ENCODE data around the gene GNA15. TPM values are rescaled to one million over a fixed set of nuclear protein-coding genes. Genes with fewer than 3 reads are reported as not detected.

Gene GNA15
- total and polyA plus RNA-seq, 8 donors = 0.19 to 3.0 (median 1.3) TPM

GRCh38 chr19:3186891-3187661 is 51.2 kb downstream of the GNA15 start:
- Histone ChIP-seq H3K4me3 (peak overlapping the region; percentile 84 to 100 (median 95)), H3K27ac (no peak overlapping the region), H3K9me3 (no peaks in the 10 kb centered on the region), H3K36me3 (no peaks in the 10 kb centered on the region), H3K4me1 (peaks cover 0 to 11% (median 0%) of the 10 kb centered on the region in 3 donors), H3K27me3 (no peaks in the 10 kb centered on the region)
- DNase-seq = peak in 2 of 6 donors; percentile 31 to 44
- intact Hi-C loops (cut with DNase I) = no loop called here
- 52 to 59% methylated on average over 23 of the region's 23 CpGs for WGBS, 2 donors
- no peak for TF ChIP-seq CTCF (IDR thresholded peaks at IDR 0.05)
- no peak for ATAC-seq
- no peak for FAIRE-seq

GRCh38 chr19:3187662-3188511 is 52.1 kb downstream of the GNA15 start:
- no peaks in the 10 kb centered on the region for H3K9me3 ChIP-seq
- ATAC-seq = no peak
- TF ChIP-seq CTCF (IDR thresholded peaks at IDR 0.05) = no peak
- intact Hi-C loops (cut with DNase I) = no loop called here
- peaks cover 0 to 11% (median 0%) of the 10 kb centered on the region in 3 donors for H3K4me1 ChIP-seq
- H3K36me3 ChIP-seq = no peaks in the 10 kb centered on the region
- no peak overlapping the region for H3K27ac ChIP-seq
- peak in 2 of 6 donors; percentile 22 to 67 for DNase-seq
- H3K27me3 ChIP-seq = no peaks in the 10 kb centered on the region
- FAIRE-seq = no peak
- H3K4me3 ChIP-seq = no peak overlapping the region
- 85 to 89% methylated on average over 36 of the region's 36 CpGs for WGBS, 2 donors

DNA sequence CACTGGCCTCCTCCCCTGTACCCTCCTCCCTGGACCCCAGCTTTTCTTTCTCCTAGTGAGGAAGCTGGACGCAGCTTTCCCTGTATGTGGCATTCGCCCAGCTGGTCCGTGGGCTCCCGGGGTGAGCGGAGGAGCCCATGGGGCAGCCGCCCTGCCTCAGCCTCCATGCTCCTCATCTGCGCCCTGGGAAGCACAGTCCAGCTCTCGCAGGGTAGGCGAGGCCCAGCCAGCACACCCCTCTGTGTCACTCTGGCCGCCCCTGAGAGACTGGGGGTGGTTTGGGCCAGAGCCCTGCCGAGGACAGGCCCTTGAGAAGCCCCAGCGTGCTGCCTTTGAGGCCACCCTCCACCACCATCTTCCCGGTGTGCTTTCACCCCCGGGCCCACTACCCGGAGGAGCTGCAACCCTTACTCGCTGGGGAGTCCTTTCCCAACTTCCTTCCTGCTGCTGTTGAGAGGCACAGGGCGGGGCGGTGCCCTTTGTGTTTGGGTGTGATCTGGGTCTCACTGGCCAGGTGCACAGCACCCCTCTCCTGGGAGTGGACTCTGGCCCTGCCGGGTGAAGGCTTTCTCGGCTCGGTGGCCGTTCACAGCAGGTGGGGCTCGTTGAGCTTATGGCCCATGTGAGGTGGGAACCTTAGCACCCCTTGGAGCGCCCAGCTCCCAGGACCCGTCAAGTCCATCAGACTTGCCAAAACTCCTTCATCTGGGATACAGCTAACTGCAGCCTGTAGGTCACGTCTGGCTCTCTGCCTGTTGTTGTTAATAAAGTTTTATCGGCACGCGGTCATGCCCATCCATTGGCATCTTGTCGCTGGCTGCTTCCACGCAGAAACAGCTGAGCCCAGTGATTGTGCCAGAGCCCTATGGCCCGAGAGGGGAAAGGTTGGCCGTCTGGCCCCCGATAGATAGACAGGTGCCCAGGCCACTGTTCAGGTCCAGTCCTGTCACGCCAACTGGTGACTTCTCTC is 53.1 kb downstream of the GNA15 start:
- no peaks in the 10 kb centered on the region for H3K36me3 ChIP-seq
- ATAC-seq (no peak), FAIRE-seq (no peak), DNase-seq (peak in 2 of 6 donors; percentile 31 to 64)
- H3K27ac ChIP-seq = no peak overlapping the region
- H3K9me3 ChIP-seq = no peaks in the 10 kb centered on the region
- no peak for TF ChIP-seq CTCF (IDR thresholded peaks at IDR 0.05)
- H3K4me3 ChIP-seq = no peak overlapping the region
- H3K4me1 ChIP-seq = peaks cover 0 to 11% (median 0%) of the 10 kb centered on the region in 3 donors
- intact Hi-C loops (cut with DNase I) = no loop called here
- no peaks in the 10 kb centered on the region for H3K27me3 ChIP-seq
- 93% methylated on average over 35 of the region's 35 CpGs for WGBS, 2 donors

DNA sequence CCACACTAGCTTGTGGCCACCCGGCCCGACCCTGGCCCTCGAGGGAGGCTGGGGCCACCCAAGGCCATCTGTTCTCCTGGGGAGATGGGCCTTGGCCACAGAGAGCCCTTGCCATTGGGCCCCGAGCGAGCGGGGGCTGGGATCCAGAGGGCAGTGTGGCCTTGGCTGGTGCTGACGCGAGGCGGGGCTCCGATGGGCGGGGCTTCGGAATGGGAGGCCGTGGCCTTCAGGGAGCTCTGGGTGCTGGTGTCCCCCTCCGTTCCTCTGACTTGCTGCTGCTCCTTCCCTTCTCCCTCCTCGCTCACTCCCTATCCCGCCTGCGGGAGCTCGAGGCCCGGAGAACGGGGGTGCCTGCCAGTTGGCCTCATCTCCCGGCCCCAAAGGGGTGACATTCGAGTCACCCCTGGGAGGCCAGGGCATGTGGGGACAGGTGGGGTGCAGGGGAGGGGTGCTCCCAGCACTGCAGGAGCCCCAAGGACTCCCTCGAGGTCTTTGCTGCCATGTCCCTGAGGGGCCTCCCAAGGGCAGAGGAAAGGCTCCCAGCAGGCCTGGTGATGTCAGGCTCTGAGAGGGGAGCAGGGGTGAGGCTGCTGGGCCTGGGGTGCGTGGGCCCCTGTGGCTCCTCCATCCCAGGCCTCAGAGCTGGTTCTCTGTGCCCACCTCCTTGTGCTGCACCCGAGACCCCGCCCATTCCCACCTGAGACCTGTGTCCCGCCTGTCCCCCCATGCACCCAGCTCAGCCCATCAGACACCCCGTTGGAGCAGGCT is 54.1 kb downstream of the GNA15 start:
- FAIRE-seq (no peak), ATAC-seq (peak in 1 of 4 donors; percentile 31), DNase-seq (peak; percentile 55 to 83 (median 67))
- no peaks in the 10 kb centered on the region for H3K36me3 ChIP-seq
- H3K4me3 ChIP-seq = no peak overlapping the region
- no peak overlapping the region for H3K27ac ChIP-seq
- peaks cover 0 to 11% (median 0%) of the 10 kb centered on the region in 3 donors for H3K4me1 ChIP-seq
- no peaks in the 10 kb centered on the region for H3K9me3 ChIP-seq
- intact Hi-C loops (cut with DNase I) = no loop called here
- 56 to 59% methylated on average over 20 to 28 of the region's 28 CpGs for WGBS, 2 donors
- H3K27me3 ChIP-seq = no peaks in the 10 kb centered on the region
- no peak for TF ChIP-seq CTCF (IDR thresholded peaks at IDR 0.05)

Measured in pancreas (tissue), 10 donors.